Fibroblast of villous mesenchyme (primary cell): ENCODE measurements around the gene HERPUD1. TPM values are rescaled to one million over a fixed set of nuclear protein-coding genes. Genes with fewer than 3 reads are reported as not detected.
"Not testable (repeated sequence)": the region's sequence is repeated elsewhere in the genome, so short reads cannot be mapped to it uniquely, and the experiment has no call there.

Experiments
- DNase-seq: peaks from one replicate; pipeline ENCODE4 v3.0.0-alpha.2; 2010; ENCODE audit warnings: low read depth
- H3K4me3 ChIP-seq: 2 replicates; pipeline ENCODE4 v1.5.1; 2011; ENCODE audit warnings: low read depth, mild to moderate bottlenecking, low read length
- CTCF ChIP-seq: IDR thresholded peaks from 2 replicates; pipeline ENCODE4 v1.5.1; 2012; ENCODE audit warnings: low read depth, mild to moderate bottlenecking, low read length; ENCODE audit not compliant: insufficient read depth
- total RNA-seq: library from RNA; depleted of rRNA; stranded (reverse); fragments of >200 nt; gene quantifications from 2 replicates; pipeline ENCODE4 v1.2.3, GENCODE V29; 2012

HERPUD1 gene
- total RNA-seq, 1 donor = 98.4 TPM

GRCh38 chr16:56986361-56986760 is 54.4 kb downstream of the HERPUD1 start:
- TF ChIP-seq CTCF = no peak
- no peak overlapping the region for H3K4me3 ChIP-seq
- DNase-seq = no peak

DNA sequence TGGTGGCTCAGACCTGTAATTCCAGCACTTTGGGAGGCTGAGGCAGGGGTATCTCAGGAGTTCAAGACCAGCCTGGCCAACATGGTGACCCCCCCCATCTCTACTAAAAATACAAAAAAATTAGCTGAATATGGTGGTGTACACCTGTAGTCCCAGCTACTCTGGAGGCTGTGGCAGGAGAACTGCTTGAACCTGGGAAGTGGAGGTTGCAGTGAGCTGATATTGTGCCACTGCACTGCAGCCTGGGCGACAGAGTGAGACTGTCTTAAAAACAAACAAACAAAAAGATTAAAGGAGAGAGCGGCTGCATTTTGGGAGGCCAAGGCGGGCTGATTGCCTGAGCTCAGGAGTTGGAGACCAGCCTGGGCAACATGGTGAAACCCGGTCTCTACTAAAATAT is 55.0 kb downstream of the HERPUD1 start:
- DNase-seq, H3K4me3 ChIP-seq: not testable (repeated sequence)

- DNase-seq = no peak
- H3K4me3 ChIP-seq = no peak overlapping the region
- TF ChIP-seq CTCF = no peak
These were observed 55.8 kb downstream of the HERPUD1 start for GRCh38 chr16:56987692-56988091.

DNA sequence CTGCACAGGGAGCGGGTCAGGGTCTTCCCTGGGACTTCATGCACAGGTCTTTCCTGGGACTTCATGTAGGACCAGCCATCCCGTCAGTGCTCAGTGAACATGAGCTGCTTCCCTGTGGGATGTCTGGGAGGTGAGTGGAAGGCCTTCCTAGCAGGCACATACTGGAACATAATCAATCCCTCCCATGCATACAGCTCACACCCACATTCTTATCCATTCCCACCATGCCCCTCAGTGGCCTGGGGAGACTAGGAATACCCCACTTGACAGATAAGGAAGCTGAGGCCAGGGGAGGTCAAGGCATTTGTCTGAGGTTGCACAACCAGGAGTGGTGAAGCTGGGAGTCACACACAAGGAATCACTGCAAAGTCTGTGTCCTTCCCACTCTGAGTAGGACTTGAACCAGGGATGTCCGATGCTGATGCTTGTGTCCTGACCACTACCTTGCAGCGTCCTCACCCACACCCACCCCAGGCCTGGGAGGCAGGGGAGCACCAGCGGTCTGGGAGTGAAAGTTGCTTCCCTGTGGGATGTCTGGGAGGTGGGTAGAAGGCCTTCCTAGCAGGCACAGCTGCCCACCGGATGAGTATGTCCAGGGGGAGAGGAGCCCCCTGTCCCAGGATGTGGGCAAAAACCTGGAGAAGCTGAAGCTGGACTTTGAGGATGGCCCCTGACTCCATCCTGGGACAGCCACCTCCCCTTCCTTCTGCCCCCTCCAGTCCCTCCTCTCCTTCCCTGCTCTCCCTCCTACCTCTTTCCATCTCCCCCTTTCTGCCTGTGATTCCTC is 56.4 kb downstream of the HERPUD1 start:
- peak; percentile 58 for DNase-seq
- no peak for TF ChIP-seq CTCF
- H3K4me3 ChIP-seq = peak overlapping the region; percentile 83

DNA sequence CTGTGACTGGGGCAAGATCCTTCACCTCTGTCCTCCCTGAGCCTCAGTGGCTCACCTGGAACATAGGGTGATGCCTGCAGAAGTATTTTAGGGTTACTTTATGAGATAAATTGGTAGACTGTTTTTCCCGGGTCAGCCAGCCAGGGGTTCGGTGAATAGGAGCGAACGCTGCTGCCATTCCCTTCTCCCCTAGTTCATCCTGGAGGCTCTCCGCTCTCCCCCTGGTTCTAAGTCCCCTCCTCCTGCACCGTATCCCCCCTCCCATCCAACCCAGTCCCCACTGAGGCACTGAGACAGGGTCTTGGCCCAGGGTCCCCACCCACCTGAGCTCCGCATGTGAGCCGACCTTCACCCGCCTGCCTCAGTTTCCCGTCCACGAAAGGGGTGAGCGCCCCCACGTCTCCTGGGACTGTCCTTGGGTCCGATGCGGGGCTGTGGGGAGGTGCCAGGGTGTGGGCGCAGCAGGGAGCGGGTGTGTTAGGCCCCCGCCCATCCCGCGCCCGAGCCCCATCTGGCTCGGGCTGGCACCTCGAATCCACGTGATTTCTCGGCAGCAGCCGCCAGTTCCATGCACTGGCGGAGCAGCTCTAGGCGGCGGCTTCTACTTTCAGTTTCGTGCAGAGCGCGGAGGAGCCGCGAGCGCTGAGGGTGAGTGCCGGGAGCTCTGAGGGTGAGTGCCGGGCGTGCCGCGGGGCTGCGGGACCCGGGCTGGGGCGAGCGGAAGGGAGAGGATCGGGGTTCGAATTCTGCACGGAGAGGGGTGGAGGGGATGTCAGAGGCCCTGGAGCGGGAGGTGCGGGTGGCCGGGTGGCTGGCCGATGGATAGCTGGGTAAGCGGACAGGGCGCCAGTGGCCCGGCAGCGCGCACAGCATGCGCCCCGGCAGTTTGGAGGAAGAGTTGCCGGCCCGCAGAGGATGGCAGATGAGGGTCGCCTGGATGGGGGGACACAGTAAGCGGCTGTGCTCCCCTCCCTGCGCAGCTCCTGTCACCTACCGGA is 57.3 kb downstream of the HERPUD1 start, which contains the start of gene NLRC5:
Gene NLRC5 (plus strand): TSS at position 610 of the 998 bp plus-strand sequence. CDS start 31,156 bp downstream, outside the sequence.
- DNase-seq = peak; percentile 90
- no peak for TF ChIP-seq CTCF
- peak within 1 kb of the TSS; percentile 83 for H3K4me3 ChIP-seq

GRCh38 chr16:56989988-56990387 is 58.0 kb downstream of the HERPUD1 start:
- peak overlapping the region; percentile 83 for H3K4me3 ChIP-seq
- DNase-seq = no peak
- no peak for TF ChIP-seq CTCF
